GM06990 (cell line): ENCODE measurements around the gene IMPDH1.

Experiments
- DNase-seq: peaks from one replicate; pipeline ENCODE4 v3.0.0-alpha.2; 2011; ENCODE audit not compliant: insufficient read length; ENCODE audit errors: extremely low read depth
- H3K27me3 ChIP-seq: replicated peaks from 2 replicates; pipeline ENCODE4 v1.6.0; 2011; ENCODE audit warnings: low read length; ENCODE audit not compliant: control insufficient read depth, insufficient read depth
- H3K36me3 ChIP-seq: 2 replicates; pipeline ENCODE4 v1.5.1; 2011; ENCODE audit warnings: low read length; ENCODE audit not compliant: control insufficient read depth, insufficient read depth
- H3K4me3 ChIP-seq: replicated peaks from 2 replicates; pipeline ENCODE4 v1.5.1; 2011; ENCODE audit warnings: low read depth, mild to moderate bottlenecking, control low read depth, low read length
- TF ChIP-seq, protein P1 (sequence below): IDR thresholded peaks from 2 replicates; pipeline ENCODE4 v1.5.1; 2011; ENCODE audit warnings: low read length, control low read depth, mild to moderate bottlenecking, inconsistent platforms; ENCODE audit not compliant: insufficient read depth, poor library complexity, severe bottlenecking

Gene IMPDH1

DNA sequence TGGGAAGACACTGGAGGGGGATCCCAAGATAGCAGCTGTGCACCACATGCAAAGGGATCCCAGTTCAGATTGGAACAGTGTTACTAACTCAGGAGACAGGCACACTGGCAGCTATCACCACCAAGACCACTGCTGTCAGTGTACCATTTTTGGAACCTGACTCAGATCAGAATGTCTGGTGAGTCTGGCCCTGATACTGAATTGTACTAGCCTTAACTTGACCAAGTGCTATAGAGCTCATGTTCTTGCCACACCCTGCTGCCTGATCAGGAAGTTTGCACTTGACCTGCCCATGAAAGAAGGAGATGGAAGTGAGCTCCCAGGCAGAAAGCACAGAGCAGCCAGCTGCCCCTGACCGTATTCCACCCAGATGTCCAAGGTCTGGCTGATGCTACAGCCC lies 43.5 kb downstream of the IMPDH1 start:
- TF ChIP-seq, protein P1, sequence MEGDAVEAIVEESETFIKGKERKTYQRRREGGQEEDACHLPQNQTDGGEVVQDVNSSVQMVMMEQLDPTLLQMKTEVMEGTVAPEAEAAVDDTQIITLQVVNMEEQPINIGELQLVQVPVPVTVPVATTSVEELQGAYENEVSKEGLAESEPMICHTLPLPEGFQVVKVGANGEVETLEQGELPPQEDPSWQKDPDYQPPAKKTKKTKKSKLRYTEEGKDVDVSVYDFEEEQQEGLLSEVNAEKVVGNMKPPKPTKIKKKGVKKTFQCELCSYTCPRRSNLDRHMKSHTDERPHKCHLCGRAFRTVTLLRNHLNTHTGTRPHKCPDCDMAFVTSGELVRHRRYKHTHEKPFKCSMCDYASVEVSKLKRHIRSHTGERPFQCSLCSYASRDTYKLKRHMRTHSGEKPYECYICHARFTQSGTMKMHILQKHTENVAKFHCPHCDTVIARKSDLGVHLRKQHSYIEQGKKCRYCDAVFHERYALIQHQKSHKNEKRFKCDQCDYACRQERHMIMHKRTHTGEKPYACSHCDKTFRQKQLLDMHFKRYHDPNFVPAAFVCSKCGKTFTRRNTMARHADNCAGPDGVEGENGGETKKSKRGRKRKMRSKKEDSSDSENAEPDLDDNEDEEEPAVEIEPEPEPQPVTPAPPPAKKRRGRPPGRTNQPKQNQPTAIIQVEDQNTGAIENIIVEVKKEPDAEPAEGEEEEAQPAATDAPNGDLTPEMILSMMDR, result no peak
- DNase-seq, result no peak
- no peak overlapping the region for H3K4me3 ChIP-seq
- H3K36me3 ChIP-seq, result no peaks in the 10 kb centered on the region
- no peaks in the 10 kb centered on the region; the same call in 1 of the 2 replicates for H3K27me3 ChIP-seq

DNA sequence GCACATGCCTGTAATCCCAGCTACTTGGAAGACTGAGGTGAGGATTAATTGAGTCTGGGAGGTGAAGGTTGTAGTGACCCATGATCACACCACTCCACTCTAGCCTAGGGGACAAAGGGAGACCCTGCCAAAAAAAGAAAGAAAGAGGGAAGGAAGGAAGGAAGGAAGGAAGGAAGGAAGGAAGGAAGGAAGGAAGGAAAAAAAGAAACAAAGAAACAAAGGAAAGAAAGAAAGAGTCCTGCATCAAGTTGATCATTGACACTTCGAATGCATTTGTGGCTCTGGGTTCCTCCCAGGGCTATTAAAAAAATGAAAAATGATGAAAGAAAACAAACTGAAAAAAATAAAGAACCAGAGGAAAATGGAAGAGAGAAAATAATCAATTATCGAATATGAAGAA lies 44.4 kb downstream of the IMPDH1 start:
- DNase-seq, result no peak
- Histone ChIP-seq H3K4me3 (no peak overlapping the region), H3K27me3 (no peaks in the 10 kb centered on the region; the same call in 1 of the 2 replicates), H3K36me3 (no peaks in the 10 kb centered on the region)
- TF ChIP-seq, protein P1, result no peak

DNA sequence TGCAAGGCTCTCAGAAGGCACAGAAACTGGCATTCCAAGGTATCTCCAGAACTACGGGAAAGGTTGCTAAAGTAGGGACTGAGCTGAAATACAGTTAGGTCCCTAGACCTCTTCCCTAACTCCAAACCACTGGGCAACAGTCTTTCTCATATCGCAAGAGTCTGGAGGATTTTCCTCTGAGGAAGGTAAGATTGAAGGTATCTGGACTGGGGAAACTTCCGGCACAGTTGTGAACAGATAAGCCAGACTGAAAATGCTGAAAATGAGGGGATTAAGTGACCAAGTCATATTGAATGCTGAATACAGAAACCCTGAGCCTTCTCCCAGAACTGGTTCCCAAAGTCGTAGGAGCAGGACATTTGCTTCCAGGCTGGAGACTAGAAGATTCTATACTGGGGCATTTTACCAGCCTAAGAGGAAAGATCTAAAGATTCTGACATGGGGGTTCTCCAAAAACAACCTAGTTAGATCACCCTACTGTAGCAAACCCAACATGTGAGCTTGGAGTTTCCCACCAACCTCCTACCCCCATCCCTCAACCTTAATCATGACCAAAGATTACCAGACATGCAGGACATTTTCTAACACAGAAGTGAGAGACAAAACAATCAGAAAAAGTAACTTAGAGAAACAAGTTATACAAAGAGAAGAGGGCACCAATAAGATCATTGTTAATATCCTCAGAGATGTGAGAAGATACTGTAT lies 45.5 kb downstream of the IMPDH1 start:
- no peaks in the 10 kb centered on the region; the same call in 1 of the 2 replicates for H3K27me3 ChIP-seq
- DNase-seq, result no peak
- TF ChIP-seq, protein P1, result no peak
- no peaks in the 10 kb centered on the region for H3K36me3 ChIP-seq
- H3K4me3 ChIP-seq, result no peak overlapping the region

DNA sequence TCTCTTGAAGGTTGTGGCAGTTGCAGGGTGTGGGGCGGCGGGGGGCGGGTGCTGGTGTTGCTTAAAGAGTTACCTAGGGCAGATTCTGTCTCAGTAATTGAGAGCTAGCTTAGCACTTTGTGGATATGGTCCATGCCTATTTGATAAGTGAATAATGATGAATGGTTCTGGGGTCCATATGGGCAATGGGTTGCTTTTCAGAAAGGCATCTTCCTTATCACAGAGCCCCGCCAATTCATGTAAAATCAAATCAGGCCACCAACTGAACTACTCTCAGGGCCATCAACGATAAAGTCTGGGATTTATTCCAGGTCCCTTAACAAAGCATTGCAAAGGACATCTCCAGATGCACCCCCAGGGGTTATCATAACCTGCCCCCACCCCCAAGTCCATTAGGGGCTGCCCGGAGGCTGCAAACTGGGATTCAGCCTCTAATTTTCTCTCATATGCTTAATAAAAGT lies 46.5 kb downstream of the IMPDH1 start:
- TF ChIP-seq, protein P1, result no peak
- Histone ChIP-seq H3K27me3 (no peaks in the 10 kb centered on the region; the same call in 1 of the 2 replicates), H3K36me3 (no peaks in the 10 kb centered on the region), H3K4me3 (no peak overlapping the region)
- no peak for DNase-seq

DNA sequence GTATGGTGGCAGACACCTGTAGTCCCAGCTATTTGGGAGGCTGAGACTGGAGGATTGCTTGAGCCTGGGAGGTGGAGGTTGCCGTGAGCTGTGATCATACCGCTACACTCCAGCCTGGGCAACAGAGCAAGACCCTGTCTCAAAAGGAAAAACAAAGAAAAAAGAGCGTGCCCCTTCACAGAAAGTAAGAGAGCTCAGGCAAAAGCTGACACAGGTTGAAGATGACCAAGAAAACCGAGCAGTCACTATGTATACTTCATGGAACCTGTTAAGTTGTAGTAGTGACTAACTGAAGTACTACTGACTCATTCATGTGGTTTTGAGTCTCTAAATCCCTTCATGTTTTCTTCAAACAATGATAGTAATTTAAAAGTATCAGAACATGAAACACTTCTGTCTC lies 47.1 kb downstream of the IMPDH1 start:
- no peaks in the 10 kb centered on the region; the same call in 1 of the 2 replicates for H3K27me3 ChIP-seq
- DNase-seq, result no peak
- H3K4me3 ChIP-seq, result no peak overlapping the region
- H3K36me3 ChIP-seq, result no peaks in the 10 kb centered on the region
- TF ChIP-seq, protein P1, result no peak
